Ramos (cell line): ENCODE results near the gene NRK.
"Not testable (repeated sequence)": the region's sequence is repeated elsewhere in the genome, so short reads cannot be mapped to it uniquely, and the experiment has no call there.

Experiments
- in situ Hi-C: fragments of 300-500 bp; cut with MboI; formaldehyde crosslinking; loops from one replicate; pipeline ENCODE4 v1.14.3; 2022; ENCODE audit warnings: low sequenced_read_pairs; ENCODE audit not compliant: unreplicated experiment

NRK gene, protein sequence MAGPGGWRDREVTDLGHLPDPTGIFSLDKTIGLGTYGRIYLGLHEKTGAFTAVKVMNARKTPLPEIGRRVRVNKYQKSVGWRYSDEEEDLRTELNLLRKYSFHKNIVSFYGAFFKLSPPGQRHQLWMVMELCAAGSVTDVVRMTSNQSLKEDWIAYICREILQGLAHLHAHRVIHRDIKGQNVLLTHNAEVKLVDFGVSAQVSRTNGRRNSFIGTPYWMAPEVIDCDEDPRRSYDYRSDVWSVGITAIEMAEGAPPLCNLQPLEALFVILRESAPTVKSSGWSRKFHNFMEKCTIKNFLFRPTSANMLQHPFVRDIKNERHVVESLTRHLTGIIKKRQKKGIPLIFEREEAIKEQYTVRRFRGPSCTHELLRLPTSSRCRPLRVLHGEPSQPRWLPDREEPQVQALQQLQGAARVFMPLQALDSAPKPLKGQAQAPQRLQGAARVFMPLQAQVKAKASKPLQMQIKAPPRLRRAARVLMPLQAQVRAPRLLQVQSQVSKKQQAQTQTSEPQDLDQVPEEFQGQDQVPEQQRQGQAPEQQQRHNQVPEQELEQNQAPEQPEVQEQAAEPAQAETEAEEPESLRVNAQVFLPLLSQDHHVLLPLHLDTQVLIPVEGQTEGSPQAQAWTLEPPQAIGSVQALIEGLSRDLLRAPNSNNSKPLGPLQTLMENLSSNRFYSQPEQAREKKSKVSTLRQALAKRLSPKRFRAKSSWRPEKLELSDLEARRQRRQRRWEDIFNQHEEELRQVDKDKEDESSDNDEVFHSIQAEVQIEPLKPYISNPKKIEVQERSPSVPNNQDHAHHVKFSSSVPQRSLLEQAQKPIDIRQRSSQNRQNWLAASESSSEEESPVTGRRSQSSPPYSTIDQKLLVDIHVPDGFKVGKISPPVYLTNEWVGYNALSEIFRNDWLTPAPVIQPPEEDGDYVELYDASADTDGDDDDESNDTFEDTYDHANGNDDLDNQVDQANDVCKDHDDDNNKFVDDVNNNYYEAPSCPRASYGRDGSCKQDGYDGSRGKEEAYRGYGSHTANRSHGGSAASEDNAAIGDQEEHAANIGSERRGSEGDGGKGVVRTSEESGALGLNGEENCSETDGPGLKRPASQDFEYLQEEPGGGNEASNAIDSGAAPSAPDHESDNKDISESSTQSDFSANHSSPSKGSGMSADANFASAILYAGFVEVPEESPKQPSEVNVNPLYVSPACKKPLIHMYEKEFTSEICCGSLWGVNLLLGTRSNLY (N-terminal part only)

GRCh38 chrX:105822138-105823091 lies at the start of gene NRK:
TSS of gene NRK (plus strand) at chrX:105822539. CDS start at chrX:105822846, 307 bp downstream.
- in situ Hi-C loops, result no loop called here

DNA sequence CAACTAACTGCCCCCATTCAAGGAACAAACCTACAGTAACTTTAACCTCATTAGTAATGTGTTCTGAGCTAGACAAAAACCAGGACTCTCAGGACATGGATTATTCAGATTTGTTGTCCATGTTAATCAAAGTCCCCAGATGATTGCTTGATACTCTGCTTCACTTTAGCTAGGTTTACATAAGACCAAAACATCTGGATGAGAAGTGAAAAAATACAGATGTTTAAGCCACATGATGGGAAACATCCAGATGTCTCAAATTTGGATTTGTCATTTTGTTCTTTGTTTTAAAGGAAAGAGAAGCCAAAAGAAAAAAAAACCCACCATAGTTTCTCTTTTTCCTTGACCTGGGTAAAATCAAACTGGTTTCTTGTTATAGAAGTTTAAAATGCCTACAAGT lies 48.5 kb upstream of the NRK start:
- in situ Hi-C loops, result no loop called here

- in situ Hi-C loops, result no loop called here
Measured at GRCh38 chrX:105775679-105776078, 46.7 kb upstream of the NRK start.

DNA sequence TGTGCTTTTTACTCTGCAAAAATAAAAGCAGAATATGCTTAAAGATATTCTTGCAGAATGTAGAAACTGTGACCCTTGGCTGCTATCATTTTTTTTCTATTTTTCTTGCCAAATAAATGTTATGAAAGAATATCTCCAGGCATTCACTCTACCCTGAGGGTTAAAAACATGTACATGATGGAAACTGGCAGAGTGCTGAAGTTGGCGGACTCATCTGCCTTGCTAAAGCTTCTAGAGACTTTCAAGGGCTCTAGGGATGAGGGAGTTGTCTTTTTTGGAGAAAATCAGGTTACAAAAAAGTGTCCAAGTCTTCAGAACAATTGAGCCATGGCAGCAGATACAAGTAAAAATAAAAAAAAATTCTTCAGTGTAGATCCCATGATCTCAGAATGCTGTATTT lies 40.5 kb upstream of the NRK start:
- in situ Hi-C loops, result no loop called here

GRCh38 chrX:105796877-105797276 lies 25.5 kb upstream of the NRK start:
- in situ Hi-C loops, result not testable (repeated sequence)

DNA sequence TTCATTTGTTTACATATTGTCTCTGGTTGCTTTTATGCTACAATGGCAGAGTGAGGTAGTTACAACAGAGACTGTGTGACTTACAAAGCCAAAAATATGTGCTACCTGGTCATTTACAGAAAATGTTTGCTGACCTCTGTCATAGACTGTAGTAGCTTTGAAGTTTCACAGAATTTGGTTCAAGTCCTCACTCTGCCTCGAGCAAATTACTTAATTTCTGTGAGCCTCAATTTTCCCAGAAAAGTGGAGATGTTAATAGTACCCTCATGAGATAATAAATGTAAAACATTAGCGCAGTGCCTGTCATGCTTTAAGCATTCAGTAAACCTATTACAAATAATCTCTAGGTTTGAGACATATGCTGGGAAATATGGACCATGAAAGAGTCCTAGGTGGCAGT lies 18.4 kb upstream of the NRK start:
- in situ Hi-C loops, result no loop called here

GRCh38 chrX:105805655-105806054 lies 16.7 kb upstream of the NRK start:
- in situ Hi-C loops, result not testable (repeated sequence)

GRCh38 chrX:105816517-105816916 lies 5.8 kb upstream of the NRK start:
- in situ Hi-C loops, result no loop called here

- in situ Hi-C loops, result no loop called here
Measured at GRCh38 chrX:105820247-105820646, 2.1 kb upstream of the NRK start.

DNA sequence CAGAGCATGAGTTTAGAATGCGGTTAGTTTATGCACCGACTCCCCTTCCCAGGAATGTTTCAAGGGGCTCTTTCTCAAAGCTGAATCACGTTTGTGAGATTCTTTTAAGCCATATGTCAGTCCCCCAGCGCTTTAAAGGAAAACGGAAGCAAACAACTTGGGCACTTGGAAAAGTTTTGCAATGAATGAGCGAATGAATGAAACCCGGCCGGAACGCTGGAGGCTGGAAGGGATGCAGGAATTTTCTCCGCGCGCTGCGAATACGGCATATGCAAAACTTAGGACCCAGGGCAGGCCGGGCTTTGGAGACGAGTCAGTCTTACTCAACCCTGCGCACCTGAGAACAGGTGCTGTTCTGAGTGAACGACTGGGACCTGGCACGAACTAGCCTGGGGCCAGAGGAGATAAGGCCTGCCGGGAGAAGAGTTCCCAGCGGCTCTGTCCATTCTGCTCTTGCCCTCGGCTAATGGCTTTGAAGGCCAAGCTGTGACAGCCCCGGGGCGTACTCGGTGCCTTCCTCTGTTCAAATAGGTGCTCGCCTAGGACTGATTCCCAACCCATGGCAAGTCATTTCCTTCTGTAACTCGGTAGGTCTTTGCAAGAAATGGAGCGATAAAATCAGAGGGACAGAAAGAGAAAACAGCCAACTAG lies 743 bp upstream of the NRK start:
- in situ Hi-C loops, result no loop called here

- in situ Hi-C loops, result no loop called here
Measured at GRCh38 chrX:105823092-105823455, 735 bp downstream of the NRK start.

DNA sequence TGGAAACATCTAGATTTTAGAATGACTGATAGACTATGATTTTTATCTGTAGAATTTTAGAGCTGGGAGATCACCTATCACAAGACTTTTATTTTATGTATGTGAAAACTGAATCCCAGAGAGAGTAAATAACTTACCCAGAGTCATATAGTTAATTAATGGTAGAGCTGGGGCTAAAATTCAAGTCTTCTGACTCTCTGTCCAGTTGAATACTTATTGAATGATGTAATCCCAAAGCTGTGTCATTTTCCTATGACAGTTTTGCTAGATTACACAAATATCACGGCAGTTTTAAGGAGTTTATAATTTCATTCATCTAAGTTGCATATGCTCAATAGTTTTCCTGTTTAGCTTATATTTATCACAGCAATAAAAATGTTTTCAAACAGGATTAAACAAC lies 6.7 kb downstream of the NRK start:
- in situ Hi-C loops, result no loop called here

GRCh38 chrX:105837232-105837631 lies 14.9 kb downstream of the NRK start:
- in situ Hi-C loops, result no loop called here

DNA sequence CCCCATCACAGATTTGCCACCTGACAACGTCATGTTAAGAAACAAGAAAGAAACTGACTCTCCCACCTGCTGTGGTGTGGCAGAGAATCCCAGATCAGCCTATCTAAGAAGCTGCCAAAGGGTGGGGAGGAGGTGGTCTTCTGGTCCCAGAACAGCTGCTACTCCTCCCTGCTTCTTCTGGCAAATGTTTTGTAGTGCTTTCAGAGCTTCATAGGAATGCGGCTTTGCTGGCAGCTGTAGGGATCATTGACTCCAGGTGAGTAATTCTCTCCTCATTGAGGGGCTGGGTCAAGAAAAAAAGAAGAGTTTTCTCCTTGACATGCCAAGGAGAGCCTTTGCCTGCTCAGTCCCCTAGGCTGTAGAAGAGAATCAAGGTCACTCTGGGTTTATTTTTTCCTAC lies 23.3 kb downstream of the NRK start:
- in situ Hi-C loops, result no loop called here

- in situ Hi-C loops, result not testable (repeated sequence)
Measured at GRCh38 chrX:105850100-105850499, 27.8 kb downstream of the NRK start.

DNA sequence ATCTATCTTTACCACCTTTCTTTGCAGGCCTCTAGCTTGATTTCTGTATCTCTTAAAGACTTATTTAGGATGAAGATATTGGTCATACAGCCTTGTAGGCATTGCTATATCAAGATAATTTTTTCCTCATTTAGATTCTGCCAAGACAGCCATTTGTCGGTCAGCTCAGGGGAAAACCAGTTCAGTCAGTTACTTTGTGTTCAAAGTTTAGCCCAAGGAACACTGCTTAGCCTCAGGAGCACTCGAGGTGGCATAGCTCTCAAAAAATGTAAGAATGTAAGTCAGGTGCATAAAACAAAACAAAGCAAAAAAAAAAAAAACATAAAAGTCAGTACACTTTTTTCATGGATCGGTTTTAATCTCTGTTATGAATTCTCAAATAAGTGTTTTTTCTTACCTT lies 43.4 kb downstream of the NRK start:
- in situ Hi-C loops, result no loop called here

GRCh38 chrX:105869701-105870100 lies 47.4 kb downstream of the NRK start:
- in situ Hi-C loops, result no loop called here

DNA sequence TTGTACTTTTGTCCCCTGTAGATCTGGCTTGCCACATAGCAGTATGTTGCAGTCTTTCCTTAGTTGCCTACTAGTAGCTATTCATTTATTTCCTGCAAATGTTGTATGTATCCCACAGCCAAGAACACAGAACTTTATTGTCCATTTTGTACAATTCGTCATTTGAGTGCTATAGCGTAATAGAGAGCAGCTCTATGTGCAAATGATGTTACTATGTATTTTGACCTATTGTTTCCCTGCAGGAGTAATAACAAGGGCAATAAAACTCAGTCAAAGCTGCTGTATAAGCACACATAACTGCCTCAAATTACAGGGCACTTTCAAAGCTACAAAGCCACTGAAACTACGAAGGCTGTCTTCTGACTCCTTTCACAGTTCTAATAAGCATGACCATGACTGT lies 48.1 kb downstream of the NRK start:
- in situ Hi-C loops, result no loop called here

GRCh38 chrX:105872941-105873340 lies 50.6 kb downstream of the NRK start:
- in situ Hi-C loops, result no loop called here
